Tibial nerve (tissue), 4 donors: Measurements from ENCODE around the gene SYNJ2. TPM values are rescaled to one million over a fixed set of nuclear protein-coding genes. Genes with fewer than 3 reads are reported as not detected.

Source experiments
- DNase-seq, 2 donors: peaks; one replicate each; pipeline ENCODE4 v3.0.0-alpha.2; 2019; ENCODE audit warnings: low spot score in 2 of 2
- H3K27ac ChIP-seq, 4 donors: fragments of 200-600 bp; sonication (generic) in 3 of 4; one replicate each; pipeline ENCODE4 v1.5.1; 2017 to 2019; ENCODE audit warnings: mild to moderate bottlenecking in 1 of 4
- H3K27me3 ChIP-seq, 2 donors: fragments of 200-600 bp; sonication (generic) in 1 of 2; one replicate each; pipeline versions ENCODE4 v1.5.1 to v1.6.0; 2017 to 2019
- H3K36me3 ChIP-seq, 3 donors: fragments of 200-600 bp; sonication (generic); one replicate each; pipeline ENCODE4 v1.5.1; 2018 to 2019
- H3K4me1 ChIP-seq, 4 donors: fragments of 200-600 bp; sonication (generic) in 3 of 4; one replicate each; pipeline ENCODE4 v1.5.1; 2017 to 2019
- H3K4me3 ChIP-seq, 4 donors: fragments of 200-600 bp; sonication (generic) in 3 of 4; one replicate each; pipeline ENCODE4 v1.5.1; 2017 to 2019; ENCODE audit warnings: mild to moderate bottlenecking in 1 of 4, moderate library complexity in 1 of 4
- H3K9me3 ChIP-seq, 4 donors: fragments of 200-600 bp; sonication (generic) in 3 of 4; one replicate each; pipeline ENCODE4 v1.5.1; 2017 to 2019
- EP300 ChIP-seq, 2 donors: sonication (generic); formaldehyde crosslinking; IDR thresholded peaks; one replicate each; pipeline ENCODE4 v1.6.1; 2017; ENCODE audit warnings: antibody characterized with exemption in 2 of 2, mild to moderate bottlenecking in 1 of 2
- POLR2A ChIP-seq, 2 donors: fragments of 450-650 bp; IDR thresholded peaks; one replicate each; pipeline ENCODE4 v1.6.1; 2017; ENCODE audit warnings: antibody characterized with exemption in 2 of 2, mild to moderate bottlenecking in 2 of 2, moderate library complexity in 2 of 2
- WGBS, 2 donors: methylation state at CpG; one replicate each; pipeline ENCODE4 v1.1.5; 2018; 5-methylcytosine and 5-hydroxymethylcytosine counted together
- total RNA-seq, 4 donors: library from RNA; depleted of rRNA; stranded (reverse); fragments of >200 nt; gene quantifications; one replicate each; pipeline ENCODE4 v1.1.0, GENCODE V29; 2016
- TF ChIP-seq, protein P1 (sequence below), 5 experiments: fragments of 200-600 bp in 3 of 5; fragments of 450-650 bp in 2 of 5; sonication (generic) in 3 of 5; IDR thresholded peaks; one replicate each; pipeline ENCODE4 v1.5.1; 2016 to 2019; ENCODE audit warnings: antibody characterized with exemption in 5 of 5, mild to moderate bottlenecking in 3 of 5, moderate library complexity in 2 of 5

The SYNJ2 gene
- total RNA-seq, 4 donors from 2014 or later, result 4.4 to 10.5 (median 5.6) TPM

DNA sequence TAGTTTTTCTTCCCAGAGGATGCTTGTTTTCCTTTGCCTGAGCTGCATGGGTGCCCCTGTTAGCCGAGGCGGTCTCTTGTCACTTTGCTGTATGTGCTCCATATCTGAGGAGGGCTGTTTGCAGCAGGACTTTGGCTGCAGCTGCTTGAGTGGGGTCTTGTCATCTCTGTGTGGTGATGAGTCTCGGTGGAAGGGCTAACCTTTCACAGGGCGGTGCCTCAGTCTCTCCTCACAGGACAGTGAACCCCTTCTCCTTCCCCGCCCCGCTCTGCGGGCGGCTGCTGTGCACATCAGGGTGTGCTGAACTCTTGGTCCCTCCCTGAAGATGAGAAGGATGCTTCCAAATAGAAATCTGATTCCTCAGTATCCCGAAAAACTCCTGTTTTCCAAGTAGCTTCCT, 75.1 kb downstream of the SYNJ2 start:
- Histone ChIP-seq H3K36me3 (no peaks in the 10 kb centered on the region), H3K4me1 (peaks cover 0 to 26% (median 5%) of the 10 kb centered on the region in 4 donors), H3K9me3 (peaks cover 0 to 4% (median 0%) of the 10 kb centered on the region in 4 donors), H3K27ac (peak overlapping the region in 1 of 4 donors; percentile 32), H3K4me3 (no peak overlapping the region), H3K27me3 (no peaks in the 10 kb centered on the region)
- no peak for DNase-seq
- TF ChIP-seq, protein P1, sequence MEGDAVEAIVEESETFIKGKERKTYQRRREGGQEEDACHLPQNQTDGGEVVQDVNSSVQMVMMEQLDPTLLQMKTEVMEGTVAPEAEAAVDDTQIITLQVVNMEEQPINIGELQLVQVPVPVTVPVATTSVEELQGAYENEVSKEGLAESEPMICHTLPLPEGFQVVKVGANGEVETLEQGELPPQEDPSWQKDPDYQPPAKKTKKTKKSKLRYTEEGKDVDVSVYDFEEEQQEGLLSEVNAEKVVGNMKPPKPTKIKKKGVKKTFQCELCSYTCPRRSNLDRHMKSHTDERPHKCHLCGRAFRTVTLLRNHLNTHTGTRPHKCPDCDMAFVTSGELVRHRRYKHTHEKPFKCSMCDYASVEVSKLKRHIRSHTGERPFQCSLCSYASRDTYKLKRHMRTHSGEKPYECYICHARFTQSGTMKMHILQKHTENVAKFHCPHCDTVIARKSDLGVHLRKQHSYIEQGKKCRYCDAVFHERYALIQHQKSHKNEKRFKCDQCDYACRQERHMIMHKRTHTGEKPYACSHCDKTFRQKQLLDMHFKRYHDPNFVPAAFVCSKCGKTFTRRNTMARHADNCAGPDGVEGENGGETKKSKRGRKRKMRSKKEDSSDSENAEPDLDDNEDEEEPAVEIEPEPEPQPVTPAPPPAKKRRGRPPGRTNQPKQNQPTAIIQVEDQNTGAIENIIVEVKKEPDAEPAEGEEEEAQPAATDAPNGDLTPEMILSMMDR (IDR thresholded peaks at IDR 0.05), result no peak
- TF ChIP-seq POLR2A (IDR thresholded peaks at IDR 0.05) (no peak), EP300 (IDR thresholded peaks at IDR 0.05) (no peak)
- WGBS, 2 donors, result 89 to 92% methylated on average over 9 of the region's 9 CpGs

DNA sequence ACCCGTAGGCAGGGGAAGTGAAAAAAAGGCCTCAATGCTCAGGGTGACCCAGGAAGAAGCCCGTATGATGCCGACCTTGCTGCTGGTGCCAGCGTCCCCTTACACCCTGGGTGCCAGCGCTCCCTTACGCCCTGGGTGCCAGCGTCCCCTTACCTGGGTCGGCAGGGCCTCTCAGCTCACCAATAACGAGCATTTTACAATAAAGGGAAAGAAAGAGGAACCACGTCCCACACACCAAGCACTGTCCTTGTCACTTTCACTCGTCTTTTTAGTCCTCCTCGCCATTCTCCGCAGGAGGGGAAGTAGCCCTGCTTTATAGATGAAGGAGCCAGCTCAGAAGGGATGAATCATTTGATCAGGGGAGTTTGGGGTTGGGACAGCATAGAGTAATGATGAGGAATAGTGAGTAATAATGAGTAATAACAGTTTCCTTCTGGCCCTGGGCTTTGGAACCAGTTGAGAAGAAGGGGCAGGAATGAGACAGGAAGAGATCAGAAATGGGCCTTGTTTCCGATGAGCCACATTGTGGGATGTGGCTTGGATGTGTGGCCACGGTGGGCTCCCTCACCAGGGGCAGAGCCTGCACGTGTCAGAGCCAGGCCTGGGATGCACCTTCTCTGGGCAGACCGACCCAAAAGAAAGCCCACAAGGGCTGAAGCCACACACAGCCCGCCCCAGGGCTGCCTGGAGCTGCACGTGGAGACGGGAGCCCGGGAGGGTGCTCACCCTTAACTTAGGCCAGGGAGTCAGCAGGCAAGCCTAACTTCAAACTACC, 75.7 kb downstream of the SYNJ2 start:
- H3K27ac ChIP-seq, result peak overlapping the region in 2 of 4 donors; percentile 18 to 32
- H3K27me3 ChIP-seq, result no peaks in the 10 kb centered on the region
- H3K4me1 ChIP-seq, result peaks cover 0 to 26% (median 5%) of the 10 kb centered on the region in 4 donors
- no peak overlapping the region for H3K4me3 ChIP-seq
- DNase-seq, result no peak
- peaks cover 0 to 5% (median 0%) of the 10 kb centered on the region in 3 donors for H3K36me3 ChIP-seq
- WGBS, 2 donors, result 70 to 79% methylated on average over 21 of the region's 21 CpGs
- TF ChIP-seq POLR2A (IDR thresholded peaks at IDR 0.05) (no peak), EP300 (IDR thresholded peaks at IDR 0.05) (no peak)
- TF ChIP-seq, protein P1 (IDR thresholded peaks at IDR 0.05), result no peak
- H3K9me3 ChIP-seq, result peaks cover 0 to 10% (median 0%) of the 10 kb centered on the region in 4 donors

DNA sequence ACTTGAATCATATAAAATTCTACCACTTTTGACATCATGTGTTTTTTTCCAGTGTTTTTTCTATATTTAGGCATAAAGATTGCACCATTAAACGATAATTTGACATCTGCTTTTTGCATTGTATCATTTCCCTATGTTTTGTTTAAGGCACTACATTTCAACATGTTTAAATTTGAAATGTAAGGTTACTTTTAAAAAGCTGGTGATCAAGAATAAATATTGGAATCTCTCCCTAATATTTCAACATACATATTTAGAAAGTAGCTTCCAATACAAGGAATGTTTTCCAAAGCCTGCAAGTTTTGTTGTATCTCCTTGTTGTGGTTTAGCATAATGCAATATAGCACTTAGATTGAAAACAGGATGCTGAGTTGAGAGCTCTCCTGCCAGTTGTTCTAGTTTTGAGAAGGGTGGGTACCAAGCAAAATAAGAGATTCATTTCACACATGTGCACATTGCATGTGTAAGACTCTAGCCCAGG, 76.5 kb downstream of the SYNJ2 start:
- no peak overlapping the region for H3K4me3 ChIP-seq
- peaks cover 0 to 18% (median 0%) of the 10 kb centered on the region in 4 donors for H3K9me3 ChIP-seq
- TF ChIP-seq POLR2A (IDR thresholded peaks at IDR 0.05) (no peak), EP300 (IDR thresholded peaks at IDR 0.05) (no peak)
- H3K36me3 ChIP-seq, result peaks cover 0 to 9% (median 0%) of the 10 kb centered on the region in 3 donors
- DNase-seq, result no peak
- H3K4me1 ChIP-seq, result peaks cover 0 to 26% (median 5%) of the 10 kb centered on the region in 4 donors
- 36 to 42% methylated on average over 1 of the region's 1 CpG for WGBS, 2 donors
- no peaks in the 10 kb centered on the region for H3K27me3 ChIP-seq
- no peak overlapping the region for H3K27ac ChIP-seq

DNA sequence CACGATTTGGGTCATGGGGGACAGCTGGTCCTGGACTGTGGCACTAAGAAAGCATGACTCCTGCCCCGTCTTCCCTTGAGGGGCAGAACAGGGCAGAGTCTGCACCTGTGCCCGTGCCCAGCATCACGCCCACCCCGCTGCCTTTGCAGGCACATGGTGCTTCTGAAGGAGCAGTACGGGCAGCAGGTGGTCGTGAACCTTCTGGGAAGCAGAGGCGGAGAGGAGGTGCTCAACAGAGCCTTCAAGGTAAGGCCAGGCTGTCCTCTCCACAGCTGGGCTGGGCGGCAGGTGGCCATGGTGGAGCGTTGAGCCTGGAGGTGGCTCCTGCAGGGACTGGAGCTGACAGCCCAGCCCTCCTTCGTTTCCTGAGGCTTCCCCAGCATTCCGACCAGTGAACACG, 77.4 kb downstream of the SYNJ2 start:
- H3K27ac ChIP-seq, result no peak overlapping the region
- TF ChIP-seq, protein P1 (IDR thresholded peaks at IDR 0.05), result no peak
- TF ChIP-seq POLR2A (IDR thresholded peaks at IDR 0.05), result no peak
- TF ChIP-seq EP300 (IDR thresholded peaks at IDR 0.05), result no peak
- no peak for DNase-seq
- H3K27me3 ChIP-seq, result no peaks in the 10 kb centered on the region
- H3K4me1 ChIP-seq, result peaks cover 0 to 26% (median 5%) of the 10 kb centered on the region in 4 donors
- no peak overlapping the region for H3K4me3 ChIP-seq
- peaks cover 0 to 19% (median 0%) of the 10 kb centered on the region in 4 donors for H3K9me3 ChIP-seq
- 94% methylated on average over 13 of the region's 13 CpGs for WGBS, 2 donors
- H3K36me3 ChIP-seq, result peaks cover 0 to 14% (median 0%) of the 10 kb centered on the region in 3 donors

DNA sequence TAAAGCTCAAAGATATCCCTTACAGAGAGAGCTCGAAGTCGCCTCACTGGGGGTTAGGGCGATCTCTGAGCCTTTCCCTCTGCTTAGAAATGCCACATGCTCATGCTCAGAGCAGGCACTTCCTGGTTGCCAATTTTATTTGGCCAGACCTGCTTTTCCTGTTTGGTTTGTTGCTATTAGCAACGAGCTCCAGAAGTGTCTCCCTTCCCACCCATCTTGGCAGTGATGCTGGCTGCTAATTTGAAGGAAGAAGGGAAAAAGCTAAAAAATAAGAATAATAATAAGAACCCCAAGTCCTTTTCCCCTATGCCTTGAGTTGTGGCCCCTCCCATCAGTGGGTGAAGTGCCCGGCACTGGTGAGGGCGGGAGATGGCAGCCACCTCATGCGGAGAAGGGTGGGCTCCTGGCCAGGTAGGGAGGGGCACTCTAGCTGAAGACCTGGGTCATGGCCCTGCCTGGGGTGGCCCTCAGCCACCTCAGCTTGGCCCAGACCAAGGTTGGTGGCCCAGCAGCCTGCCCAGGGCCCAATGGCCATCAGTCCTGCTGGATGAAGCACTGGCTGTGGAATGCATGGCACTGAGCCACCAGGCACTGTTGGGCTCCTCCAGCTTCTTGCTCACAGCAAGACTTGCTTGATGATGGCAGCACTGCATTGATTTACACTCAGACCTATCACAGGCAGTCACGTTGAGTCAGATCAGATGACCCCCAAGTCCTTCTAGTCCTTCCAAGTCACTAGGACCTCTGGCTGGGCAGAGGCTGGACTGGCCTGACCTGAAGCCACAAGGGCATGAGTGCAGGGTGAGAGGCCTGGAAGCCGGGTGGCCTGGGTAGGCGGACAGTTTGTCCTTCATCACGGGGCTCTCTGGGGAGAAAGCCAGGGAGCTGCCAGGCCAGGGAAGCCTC, 79.0 kb downstream of the SYNJ2 start:
- H3K4me3 ChIP-seq, result peak overlapping the region in 1 of 4 donors; percentile 15
- peaks cover 0 to 28% (median 0%) of the 10 kb centered on the region in 3 donors for H3K36me3 ChIP-seq
- 62 to 63% methylated on average over 11 of the region's 11 CpGs for WGBS, 2 donors

More for the DNA sequence above, 79.0 kb downstream of the SYNJ2 start:
- DNase-seq, result peak; percentile 41 to 53
- Histone ChIP-seq H3K4me1 (peaks cover 0 to 26% (median 5%) of the 10 kb centered on the region in 4 donors), H3K9me3 (peaks cover 0 to 19% (median 0%) of the 10 kb centered on the region in 4 donors), H3K27ac (peak overlapping the region; percentile 41 to 83 (median 64)), H3K27me3 (no peaks in the 10 kb centered on the region)
- TF ChIP-seq EP300 (IDR thresholded peaks at IDR 0.05), result no peak
- TF ChIP-seq, protein P1 (IDR thresholded peaks at IDR 0.05), result no peak
- no peak for TF ChIP-seq POLR2A (IDR thresholded peaks at IDR 0.05)
